A673 (cell line): ENCODE data around the gene MIGA1. TPM values are rescaled to one million over a fixed set of nuclear protein-coding genes. Genes with fewer than 3 reads are reported as not detected.

Experiments
- BruUV-seq: library from RNA; stranded (reverse); fragments of 400-500 nt; replicated peaks from 2 replicates; lab custom pipeline; 2021; lab: Mats Ljungman, UMichigan
- CTCF ChIA-PET: fragments of 300-600 bp; sonication (Branson Sonifier 250); formaldehyde crosslinking; loops from one replicate; lab custom pipeline; 2022; ENCODE audit warnings: antibody characterized with exemption; lab: Charles Lee
- POLR2A ChIA-PET: fragments of 300-600 bp; sonication (Branson Sonifier 250); formaldehyde crosslinking; loops from one replicate; lab custom pipeline; 2022; ENCODE audit warnings: antibody characterized with exemption; ENCODE audit not compliant: low non-redundant PET; lab: Charles Lee
- DNase-seq: peaks from one replicate; pipeline ENCODE4 v3.0.0-alpha.2; 2015; ENCODE audit warnings: low spot score
- H3K27ac ChIP-seq: fragments of 200-600 bp; sonication (generic); 2 replicates; pipeline ENCODE4 v1.5.1; 2016; ENCODE audit warnings: mixed run types, low read depth, mild to moderate bottlenecking, mixed read lengths, antibody characterized with exemption, low read length; ENCODE audit not compliant: poor library complexity, severe bottlenecking
- H3K27me3 ChIP-seq: fragments of 200-600 bp; sonication (generic); replicated peaks from 2 replicates; pipeline ENCODE4 v1.6.1; 2017; ENCODE audit warnings: mixed run types, low read depth, mild to moderate bottlenecking, mixed read lengths, antibody characterized with exemption, low read length; ENCODE audit not compliant: insufficient read depth, poor library complexity
- H3K36me3 ChIP-seq: fragments of 200-600 bp; sonication (generic); 2 replicates; pipeline ENCODE4 v1.6.1; 2016; ENCODE audit warnings: mixed run types, mild to moderate bottlenecking, mixed read lengths, antibody characterized with exemption, low read length; ENCODE audit not compliant: insufficient read depth, poor library complexity, severe bottlenecking
- H3K4me1 ChIP-seq: fragments of 200-600 bp; sonication (generic); 2 replicates; pipeline ENCODE4 v1.6.1; 2017; ENCODE audit warnings: mixed run types, mild to moderate bottlenecking, mixed read lengths, antibody characterized with exemption, low read length; ENCODE audit not compliant: insufficient read depth, poor library complexity, severe bottlenecking
- H3K4me3 ChIP-seq: fragments of 200-600 bp; sonication (generic); 2 replicates; pipeline ENCODE4 v1.5.1; 2016; ENCODE audit warnings: low read depth, mixed run types, mild to moderate bottlenecking, mixed read lengths, low read length; ENCODE audit not compliant: poor library complexity, severe bottlenecking
- H3K9me3 ChIP-seq: fragments of 200-600 bp; sonication (generic); 2 replicates; pipeline ENCODE4 v1.6.1; 2016; ENCODE audit warnings: mixed run types, low read depth, mild to moderate bottlenecking, mixed read lengths, antibody characterized with exemption, low read length; ENCODE audit not compliant: poor library complexity, severe bottlenecking
- CTCF ChIP-seq: fragments of 300-800, 200-600 bp; sonication (generic); conservative IDR thresholded peaks from 2 replicates; pipeline ENCODE4 v1.5.1; 2017; ENCODE audit warnings: low read depth, mild to moderate bottlenecking, antibody characterized with exemption, low read length, moderate library complexity, mixed read lengths
- EZH2 ChIP-seq: fragments of 200-600 bp; sonication (generic); IDR thresholded peaks from 2 replicates; pipeline ENCODE4 v1.6.1; 2017; ENCODE audit warnings: borderline replicate concordance, low read depth, mild to moderate bottlenecking, mixed read lengths, antibody characterized with exemption, low read length; ENCODE audit not compliant: poor library complexity, severe bottlenecking
- intact Hi-C: fragments of 100-400 bp; cut with micrococcal nuclease; formaldehyde crosslinking; loops from one replicate; pipeline ENCODE4 v1.10.0; 2022; ENCODE audit not compliant: unreplicated experiment
- total RNA-seq: library from RNA; stranded (reverse); gene quantifications from 2 replicates; pipeline ENCODE4 v1.2.3, GENCODE V29; 2021

Gene MIGA1
- total RNA-seq, 1 experiment from 2014 or later: 14.1 TPM

GRCh38 chr1:77817368-77818209 is 38.1 kb downstream of the MIGA1 start:
- ChIA-PET POLR2A (interaction anchor here (1.2 kb wide), 1 partner anchor 515 kb away, joined by 4 read pairs; no protein-coding TSS in a partner anchor), CTCF (no interaction called here)
- DNase-seq: no peak
- no TSS peak for BruUV-seq
- intact Hi-C loops: no loop called here
- no peak overlapping the region for H3K4me3 ChIP-seq
- no peaks in the 10 kb centered on the region for H3K27me3 ChIP-seq
- H3K36me3 ChIP-seq: peaks cover 19% of the 10 kb centered on the region
- no peak for TF ChIP-seq CTCF
- TF ChIP-seq EZH2: no peak
- no peak overlapping the region for H3K27ac ChIP-seq
- no peaks in the 10 kb centered on the region for H3K4me1 ChIP-seq
- no peaks in the 10 kb centered on the region for H3K9me3 ChIP-seq

- intact Hi-C loops: loop anchor here (10.0 kb wide), 1 partner anchor 295 kb away; no protein-coding TSS in a partner anchor
- no peaks in the 10 kb centered on the region for H3K9me3 ChIP-seq
- H3K27ac ChIP-seq: no peak overlapping the region
- ChIA-PET POLR2A (no interaction called here), CTCF (no interaction called here)
- no peak for DNase-seq
- H3K4me1 ChIP-seq: no peaks in the 10 kb centered on the region
- H3K27me3 ChIP-seq: no peaks in the 10 kb centered on the region
- TF ChIP-seq EZH2 (no peak), CTCF (no peak)
- no peak overlapping the region for H3K4me3 ChIP-seq
- H3K36me3 ChIP-seq: peaks cover 4% of the 10 kb centered on the region
- BruUV-seq: no TSS peak
Observed at GRCh38 chr1:77820121-77820520, 40.7 kb downstream of the MIGA1 start.

- no peak overlapping the region for H3K27ac ChIP-seq
- no peaks in the 10 kb centered on the region for H3K36me3 ChIP-seq
- peak; percentile 30 for DNase-seq
- ChIA-PET CTCF (no interaction called here), POLR2A (no interaction called here)
- intact Hi-C loops: loop anchor here (10.0 kb wide), 1 partner anchor 291 kb away; no protein-coding TSS in a partner anchor
- TF ChIP-seq CTCF (no peak), EZH2 (no peak)
- peaks cover 3% of the 10 kb centered on the region for H3K4me1 ChIP-seq
- H3K4me3 ChIP-seq: no peak overlapping the region
- no peaks in the 10 kb centered on the region for H3K27me3 ChIP-seq
- BruUV-seq: no TSS peak
- no peaks in the 10 kb centered on the region for H3K9me3 ChIP-seq
Observed at GRCh38 chr1:77824079-77824478, 44.6 kb downstream of the MIGA1 start.
